ENCODE data around the gene CPNE5. TPM values are rescaled to one million over a fixed set of nuclear protein-coding genes. Genes with fewer than 3 reads are reported as not detected.

Gene CPNE5
- total RNA-seq, 1 donor from 2014 or later, result 2.3 TPM

- Histone ChIP-seq H3K9me3 (no peaks in the 10 kb centered on the region), H3K27me3 (no peaks in the 10 kb centered on the region), H3K4me1 (peaks cover 12% of the 10 kb centered on the region), H3K4me3 (no peak overlapping the region), H3K36me3 (no peaks in the 10 kb centered on the region), H3K27ac (no peak overlapping the region)
- ATAC-seq, result peak; percentile 37
- DNase-seq, result no peak
- TF ChIP-seq CTCF (IDR thresholded peaks at IDR 0.05), result no peak
- intact Hi-C loops (cut with DNase I), result no loop called here
Measured at GRCh38 chr6:36752187-36752885, 86.9 kb downstream of the CPNE5 start.

GRCh38 chr6:36751833-36752186 lies 87.4 kb downstream of the CPNE5 start:
- peak; percentile 5 for ATAC-seq
- intact Hi-C loops (cut with DNase I), result no loop called here
- no peak overlapping the region for H3K27ac ChIP-seq

GRCh38 chr6:36751091-36751490 lies 88.2 kb downstream of the CPNE5 start:
- no peak for TF ChIP-seq CTCF (IDR thresholded peaks at IDR 0.05)
- intact Hi-C loops (cut with DNase I), result no loop called here
- no peak overlapping the region for H3K4me3 ChIP-seq
- ATAC-seq, result no peak
- H3K27me3 ChIP-seq, result no peaks in the 10 kb centered on the region
- H3K9me3 ChIP-seq, result no peaks in the 10 kb centered on the region
- no peak overlapping the region for H3K27ac ChIP-seq
- H3K4me1 ChIP-seq, result peaks cover 6% of the 10 kb centered on the region
- no peak for DNase-seq
- no peaks in the 10 kb centered on the region for H3K36me3 ChIP-seq

More at GRCh38 chr6:36751833-36752186, 87.4 kb downstream of the CPNE5 start:
- no peak for DNase-seq
- no peak overlapping the region for H3K4me3 ChIP-seq
- no peaks in the 10 kb centered on the region for H3K9me3 ChIP-seq
- no peaks in the 10 kb centered on the region for H3K27me3 ChIP-seq
- H3K4me1 ChIP-seq, result peaks cover 12% of the 10 kb centered on the region
- H3K36me3 ChIP-seq, result no peaks in the 10 kb centered on the region
- no peak for TF ChIP-seq CTCF (IDR thresholded peaks at IDR 0.05)

- no peak for ATAC-seq
- TF ChIP-seq CTCF (IDR thresholded peaks at IDR 0.05), result no peak
- Histone ChIP-seq H3K27me3 (no peaks in the 10 kb centered on the region), H3K36me3 (no peaks in the 10 kb centered on the region), H3K9me3 (no peaks in the 10 kb centered on the region), H3K27ac (no peak overlapping the region), H3K4me1 (no peaks in the 10 kb centered on the region), H3K4me3 (no peak overlapping the region)
- no peak for DNase-seq
- intact Hi-C loops (cut with DNase I), result loop anchor here (10.0 kb wide), 1 partner anchor 125 kb away; no protein-coding TSS in a partner anchor
Measured at GRCh38 chr6:36749829-36750489, 89.3 kb downstream of the CPNE5 start.

- ATAC-seq (no peak), DNase-seq (no peak)
- Histone ChIP-seq H3K27me3 (no peaks in the 10 kb centered on the region), H3K36me3 (no peaks in the 10 kb centered on the region), H3K4me3 (no peak overlapping the region), H3K4me1 (no peaks in the 10 kb centered on the region), H3K27ac (no peak overlapping the region), H3K9me3 (no peaks in the 10 kb centered on the region)
- TF ChIP-seq CTCF (IDR thresholded peaks at IDR 0.05), result no peak
- intact Hi-C loops (cut with DNase I), result loop anchor here (10.0 kb wide), 1 partner anchor 121 kb away; no protein-coding TSS in a partner anchor
Measured at GRCh38 chr6:36746251-36746650, 93.0 kb downstream of the CPNE5 start.
